Ovary (tissue), 9 donors: Measurements from ENCODE around the gene PARD3B. TPM values are rescaled to one million over a fixed set of nuclear protein-coding genes. Genes with fewer than 3 reads are reported as not detected.

Experiments
- DNase-seq, 5 donors: peaks; one replicate each; pipeline ENCODE4 v3.0.0-alpha.2; 2019 to 2020
- H3K27ac ChIP-seq, 2 donors: fragments of 200-600 bp; one replicate each; pipeline versions ENCODE4 v1.5.1 to v1.8.0; 2019 to 2022
- H3K27me3 ChIP-seq: fragments of 200-600 bp; one replicate; pipeline ENCODE4 v1.8.0; 2022
- H3K36me3 ChIP-seq: fragments of 200-600 bp; sonication (generic); one replicate; pipeline ENCODE4 v1.5.1; 2019
- H3K4me1 ChIP-seq: one replicate; pipeline ENCODE4 v1.8.1; 2013; ENCODE audit warnings: mild to moderate bottlenecking, moderate library complexity; ENCODE audit not compliant: insufficient read depth
- H3K4me3 ChIP-seq: fragments of 200-600 bp; sonication (generic); one replicate; pipeline ENCODE4 v1.5.1; 2017
- H3K9me3 ChIP-seq, 2 donors: fragments of 200-600 bp in 1 of 2; sonication (generic) in 1 of 2; one replicate each; pipeline versions ENCODE4 v1.5.1 to v1.8.1; 2013 to 2019; ENCODE audit warnings: mild to moderate bottlenecking in 1 of 2, moderate library complexity in 1 of 2
- EP300 ChIP-seq: sonication (generic); formaldehyde crosslinking; IDR thresholded peaks from one replicate; pipeline ENCODE4 v1.6.1; 2017; ENCODE audit warnings: antibody characterized with exemption
- POLR2A ChIP-seq: fragments of 450-650 bp; IDR thresholded peaks from one replicate; pipeline ENCODE4 v1.6.1; 2017; ENCODE audit warnings: antibody characterized with exemption, mild to moderate bottlenecking, moderate library complexity
- WGBS, 3 donors: extraction: QIAGEN DNeasy Blood & Tissue Kit in 1 of 3; methylation state at CpG; one replicate each; pipeline versions ENCODE4 v1.1.5 to v1.1.7; 2013 to 2017; 5-methylcytosine and 5-hydroxymethylcytosine counted together
- intact Hi-C, 4 donors: fragments of 100-400 bp; cut with DNase I; formaldehyde crosslinking; loops; one replicate each; pipeline versions ENCODE4 v1.11.0 to v1.15.1; 2022 to 2023
- polyA plus RNA-seq, 2 donors: library from polyadenylated mRNA; stranded (reverse); fragments of 200-250 nt in 1 of 2; fragments of 350-450 nt in 1 of 2; fragmentation: Illumina TruSeq in 1 of 2; extraction: RNeasy Lipid Tissue Mini Kit (QIAGEN cat#74804) in 1 of 2; gene quantifications; one replicate each; pipeline ENCODE4 v1.2.3, GENCODE V29; 2013 to 2014
- total RNA-seq, 7 donors: library from RNA; depleted of rRNA in 2 of 7; stranded (reverse); fragments of >200 nt in 2 of 7; fragmentation: NEBNext Ultra II Directional in 3 of 7; extraction: Animal tissue kit (Norgen Biotek cat#: 25700) in 3 of 7; gene quantifications; one replicate each; pipeline versions ENCODE4 v1.1.0 to v1.2.4, GENCODE V29; 2016 to 2023
- TF ChIP-seq, protein P1 (sequence below), 3 donors: fragments of 450-650 bp in 2 of 3; fragments of 200-600 bp in 1 of 3; IDR thresholded peaks; one replicate each; pipeline versions ENCODE4 v1.5.1 to v1.8.0; 2016 to 2022; ENCODE audit warnings: antibody characterized with exemption in 3 of 3, mild to moderate bottlenecking in 1 of 3
- donor health status: DM: no; HTN: no; CAD: no; lungs with moderate emphysema.
- donor health status: DM: no; HTN: no; CAD: no.
- donor health status: Bipolar disorder and iron deficiency.
- donor health status: DM: yes; HTN: yes; CAD: no.
- donor health status: DM: no; HTN: no; CAD: no.
- donor health status: DM: yes; HTN: yes; CAD: no.

Gene PARD3B
- total and polyA plus RNA-seq, 9 donors, result 8.2 to 46.6 (median 28.7) TPM

DNA sequence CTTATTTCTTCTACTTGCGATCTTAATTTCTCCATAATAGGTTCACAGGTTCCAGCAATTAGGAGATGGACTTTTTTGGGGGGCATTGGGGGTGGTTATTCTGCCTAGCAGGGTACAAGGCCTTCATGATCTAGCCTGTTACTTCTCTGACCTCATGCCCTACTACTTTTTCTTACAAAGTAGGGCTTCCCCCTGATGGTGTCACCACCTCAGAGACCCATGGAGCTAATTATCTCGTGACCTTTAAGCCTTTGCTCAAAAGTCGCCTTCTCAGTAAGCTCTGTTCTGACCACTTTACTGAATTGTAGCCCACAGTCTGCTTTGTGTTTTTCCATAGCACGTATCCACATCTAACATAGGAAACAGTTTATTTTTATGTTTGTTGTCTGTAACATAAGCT, 458.0 kb downstream of the PARD3B start:
- H3K4me3 ChIP-seq, result no peak overlapping the region
- TF ChIP-seq EP300, result no peak
- no peak for TF ChIP-seq POLR2A
- TF ChIP-seq, protein P1, sequence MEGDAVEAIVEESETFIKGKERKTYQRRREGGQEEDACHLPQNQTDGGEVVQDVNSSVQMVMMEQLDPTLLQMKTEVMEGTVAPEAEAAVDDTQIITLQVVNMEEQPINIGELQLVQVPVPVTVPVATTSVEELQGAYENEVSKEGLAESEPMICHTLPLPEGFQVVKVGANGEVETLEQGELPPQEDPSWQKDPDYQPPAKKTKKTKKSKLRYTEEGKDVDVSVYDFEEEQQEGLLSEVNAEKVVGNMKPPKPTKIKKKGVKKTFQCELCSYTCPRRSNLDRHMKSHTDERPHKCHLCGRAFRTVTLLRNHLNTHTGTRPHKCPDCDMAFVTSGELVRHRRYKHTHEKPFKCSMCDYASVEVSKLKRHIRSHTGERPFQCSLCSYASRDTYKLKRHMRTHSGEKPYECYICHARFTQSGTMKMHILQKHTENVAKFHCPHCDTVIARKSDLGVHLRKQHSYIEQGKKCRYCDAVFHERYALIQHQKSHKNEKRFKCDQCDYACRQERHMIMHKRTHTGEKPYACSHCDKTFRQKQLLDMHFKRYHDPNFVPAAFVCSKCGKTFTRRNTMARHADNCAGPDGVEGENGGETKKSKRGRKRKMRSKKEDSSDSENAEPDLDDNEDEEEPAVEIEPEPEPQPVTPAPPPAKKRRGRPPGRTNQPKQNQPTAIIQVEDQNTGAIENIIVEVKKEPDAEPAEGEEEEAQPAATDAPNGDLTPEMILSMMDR (IDR thresholded peaks at IDR 0.05), result no peak
- 91 to 95% (median 93%) methylated on average over 4 of the region's 4 CpGs for WGBS, 3 donors
- H3K27me3 ChIP-seq, result no peaks in the 10 kb centered on the region
- intact Hi-C loops, result no loop called here
- H3K4me1 ChIP-seq, result no peaks in the 10 kb centered on the region
- no peak overlapping the region for H3K27ac ChIP-seq
- DNase-seq, result no peak
- H3K36me3 ChIP-seq, result no peaks in the 10 kb centered on the region
- H3K9me3 ChIP-seq, result no peaks in the 10 kb centered on the region

DNA sequence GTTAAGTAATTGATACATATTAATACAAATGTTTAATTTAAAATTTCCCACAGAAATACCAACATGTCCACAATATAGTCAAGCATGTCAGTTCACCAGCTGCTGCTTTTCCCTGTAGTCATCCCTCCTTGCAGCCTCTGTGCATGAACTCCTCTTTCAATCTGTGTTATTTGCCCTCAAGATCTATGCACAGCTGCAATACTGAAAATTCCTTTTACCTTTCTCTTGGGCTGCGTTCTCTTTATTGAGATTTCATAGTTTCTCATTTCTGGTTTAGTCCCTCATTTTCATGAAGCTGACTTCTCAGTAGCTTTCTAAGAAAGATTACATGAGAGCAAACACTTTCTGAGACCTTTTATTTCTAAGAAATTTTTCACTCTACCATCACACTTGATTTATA, 464.9 kb downstream of the PARD3B start:
- Histone ChIP-seq H3K27me3 (no peaks in the 10 kb centered on the region), H3K9me3 (no peaks in the 10 kb centered on the region), H3K4me3 (no peak overlapping the region), H3K4me1 (peaks cover 2% of the 10 kb centered on the region), H3K36me3 (no peaks in the 10 kb centered on the region), H3K27ac (no peak overlapping the region)
- intact Hi-C loops, result no loop called here
- DNase-seq, result no peak
- TF ChIP-seq, protein P1 (IDR thresholded peaks at IDR 0.05), result no peak
- TF ChIP-seq POLR2A (no peak), EP300 (no peak)
- 0 to 40% (median 0%) methylated on average over 1 of the region's 1 CpG for WGBS, 3 donors

GRCh38 chr2:205011031-205011430, 465.8 kb downstream of the PARD3B start:
- Histone ChIP-seq H3K4me1 (peaks cover 2% of the 10 kb centered on the region), H3K9me3 (no peaks in the 10 kb centered on the region), H3K4me3 (no peak overlapping the region), H3K36me3 (no peaks in the 10 kb centered on the region), H3K27ac (no peak overlapping the region), H3K27me3 (no peaks in the 10 kb centered on the region)
- intact Hi-C loops, result no loop called here
- TF ChIP-seq, protein P1 (IDR thresholded peaks at IDR 0.05), result no peak
- TF ChIP-seq POLR2A, result no peak
- TF ChIP-seq EP300, result no peak
- DNase-seq, result no peak
- WGBS, 3 donors, result 87 to 96% (median 88%) methylated on average over 2 of the region's 2 CpGs

DNA sequence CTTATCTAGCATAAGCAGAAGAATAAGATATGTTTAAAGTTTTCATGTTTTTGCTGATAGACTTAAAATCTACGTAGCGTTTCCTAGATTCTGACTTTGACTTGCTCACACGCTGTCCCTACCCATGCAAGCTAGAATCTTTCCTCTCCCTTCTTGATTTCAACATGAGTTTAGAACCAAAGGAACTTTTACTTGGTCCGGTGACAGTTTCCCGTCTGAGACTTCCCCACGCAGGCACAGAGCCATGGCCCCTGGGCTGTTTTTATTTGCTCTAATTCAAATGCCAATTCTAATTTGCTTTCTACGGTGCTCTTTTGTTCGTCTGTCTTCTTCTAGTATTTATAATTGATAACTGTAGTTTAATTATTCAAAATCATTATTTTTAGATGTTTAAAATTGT, 467.7 kb downstream of the PARD3B start:
- 39 to 53% (median 39%) methylated on average over 8 of the region's 8 CpGs for WGBS, 3 donors
- H3K4me3 ChIP-seq, result no peak overlapping the region
- no peaks in the 10 kb centered on the region for H3K36me3 ChIP-seq
- H3K27me3 ChIP-seq, result no peaks in the 10 kb centered on the region
- no peak for TF ChIP-seq EP300
- TF ChIP-seq POLR2A, result no peak
- TF ChIP-seq, protein P1 (IDR thresholded peaks at IDR 0.05), result no peak
- DNase-seq, result no peak
- intact Hi-C loops, result no loop called here
- H3K9me3 ChIP-seq, result no peaks in the 10 kb centered on the region
- peaks cover 2% of the 10 kb centered on the region for H3K4me1 ChIP-seq
- no peak overlapping the region for H3K27ac ChIP-seq
